CD4-positive, alpha-beta memory T cell (primary cell): ENCODE data around the gene TSPAN12. TPM values are rescaled to one million over a fixed set of nuclear protein-coding genes. Genes with fewer than 3 reads are reported as not detected.

Source experiments
- polyA plus RNA-seq, 2 donors: library from polyadenylated mRNA; unstranded; fragments of 300-500 nt; fragmentation: Illumina TruSeq; gene quantifications; one replicate each; pipeline ENCODE4 v1.2.3, GENCODE V29; 2021
- total RNA-seq, 2 experiments: library from RNA; stranded (reverse); gene quantifications; one replicate each; pipeline ENCODE4 v1.2.3, GENCODE V29; 2021

TSPAN12 gene
- total and polyA plus RNA-seq, 4 experiments from 2014 or later: not detected

Other genes with a start within 250 kb of the TSPAN12 start
- gene ING3, start 92.6 kb upstream of the TSPAN12 start, total RNA-seq: 10 to 100 TPM; 24.1 to 26.5 TPM
- gene ING3, start 92.6 kb upstream of the TSPAN12 start, polyA plus RNA-seq: 10 to 100 TPM; 29.7 to 32.2 TPM
- gene CPED1, start 130.6 kb upstream of the TSPAN12 start, total RNA-seq: under 1 TPM in 1 of 2 experiments, not detected in 1; 0.32 TPM
- not detected for gene CPED1, start 130.6 kb upstream of the TSPAN12 start, polyA plus RNA-seq